IPS-NIHi7 (cell line): ENCODE results near the gene C16orf46.
A peak's percentile ranks its signal among the peaks of the same experiment; 100 is the strongest.

ENCODE experiments used
- DNase-seq: peaks from one replicate; pipeline ENCODE4 v3.0.0; 2012; ENCODE audit warnings: mixed read lengths; ENCODE audit errors: extremely low spot score

Gene C16orf46

GRCh38 chr16:81076566-81077075 lies 417 bp downstream of the C16orf46 start:
- DNase-seq, result peak; percentile 84

GRCh38 chr16:81073560-81074330 lies 3.3 kb downstream of the C16orf46 start:
- DNase-seq, result no peak

GRCh38 chr16:81071805-81072204 lies 5.2 kb downstream of the C16orf46 start:
- no peak for DNase-seq

- DNase-seq, result no peak
Measured at GRCh38 chr16:81070979-81071378, 6.1 kb downstream of the C16orf46 start.

- no peak for DNase-seq
Measured at GRCh38 chr16:81069063-81069462, 8.0 kb downstream of the C16orf46 start.

- DNase-seq, result no peak
Measured at GRCh38 chr16:81067166-81067565, 9.9 kb downstream of the C16orf46 start.

GRCh38 chr16:81066681-81067080 lies 10.4 kb downstream of the C16orf46 start:
- no peak for DNase-seq

GRCh38 chr16:81061871-81062608 lies 15.0 kb downstream of the C16orf46 start:
- DNase-seq, result no peak

- DNase-seq, result no peak
Measured at GRCh38 chr16:81061307-81061640, 15.8 kb downstream of the C16orf46 start.

- DNase-seq, result no peak
Measured at GRCh38 chr16:81060576-81061306, 16.3 kb downstream of the C16orf46 start.

GRCh38 chr16:81053761-81054160 lies 23.3 kb downstream of the C16orf46 start:
- no peak for DNase-seq

- no peak for DNase-seq
Measured at GRCh38 chr16:81042821-81043220, 34.2 kb downstream of the C16orf46 start.

GRCh38 chr16:81041696-81042095 lies 35.3 kb downstream of the C16orf46 start:
- no peak for DNase-seq

GRCh38 chr16:81040842-81041241 lies 36.2 kb downstream of the C16orf46 start:
- no peak for DNase-seq

- DNase-seq, result no peak
Measured at GRCh38 chr16:81040131-81040530, 36.9 kb downstream of the C16orf46 start.

- no peak for DNase-seq
Measured at GRCh38 chr16:81036751-81037350, 40.2 kb downstream of the C16orf46 start.

GRCh38 chr16:81035975-81036750 lies 40.9 kb downstream of the C16orf46 start:
- peak; percentile 64 for DNase-seq

GRCh38 chr16:81035398-81035974 lies 41.6 kb downstream of the C16orf46 start, which contains the start of gene ATMIN:
Gene ATMIN (plus strand): TSS chr16:81035842. CDS start chr16:81035871, 29 bp downstream.
- DNase-seq, result peak; percentile 97

GRCh38 chr16:81029930-81030604 lies 47.0 kb downstream of the C16orf46 start:
- no peak for DNase-seq

- no peak for DNase-seq
Measured at GRCh38 chr16:81026429-81026828, 50.6 kb downstream of the C16orf46 start.
